GM12873 (cell line): Measurements from ENCODE around the gene SLC25A34.

Experiments
- TF ChIP-seq, protein P1 (sequence below): IDR thresholded peaks from 2 replicates; pipeline ENCODE4 v1.5.1; 2012; ENCODE audit warnings: low read depth, mild to moderate bottlenecking, moderate library complexity, low read length, control low read depth; ENCODE audit not compliant: insufficient read depth; ENCODE audit errors: missing control alignments

Gene SLC25A34

GRCh38 chr1:15706751-15707150, 29.3 kb upstream of the SLC25A34 start:
- TF ChIP-seq, protein P1, sequence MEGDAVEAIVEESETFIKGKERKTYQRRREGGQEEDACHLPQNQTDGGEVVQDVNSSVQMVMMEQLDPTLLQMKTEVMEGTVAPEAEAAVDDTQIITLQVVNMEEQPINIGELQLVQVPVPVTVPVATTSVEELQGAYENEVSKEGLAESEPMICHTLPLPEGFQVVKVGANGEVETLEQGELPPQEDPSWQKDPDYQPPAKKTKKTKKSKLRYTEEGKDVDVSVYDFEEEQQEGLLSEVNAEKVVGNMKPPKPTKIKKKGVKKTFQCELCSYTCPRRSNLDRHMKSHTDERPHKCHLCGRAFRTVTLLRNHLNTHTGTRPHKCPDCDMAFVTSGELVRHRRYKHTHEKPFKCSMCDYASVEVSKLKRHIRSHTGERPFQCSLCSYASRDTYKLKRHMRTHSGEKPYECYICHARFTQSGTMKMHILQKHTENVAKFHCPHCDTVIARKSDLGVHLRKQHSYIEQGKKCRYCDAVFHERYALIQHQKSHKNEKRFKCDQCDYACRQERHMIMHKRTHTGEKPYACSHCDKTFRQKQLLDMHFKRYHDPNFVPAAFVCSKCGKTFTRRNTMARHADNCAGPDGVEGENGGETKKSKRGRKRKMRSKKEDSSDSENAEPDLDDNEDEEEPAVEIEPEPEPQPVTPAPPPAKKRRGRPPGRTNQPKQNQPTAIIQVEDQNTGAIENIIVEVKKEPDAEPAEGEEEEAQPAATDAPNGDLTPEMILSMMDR: no peak

- TF ChIP-seq, protein P1: no peak
These were observed 28.7 kb upstream of the SLC25A34 start for GRCh38 chr1:15707239-15707925.

GRCh38 chr1:15708486-15709137, 27.4 kb upstream of the SLC25A34 start:
- TF ChIP-seq, protein P1: no peak

- TF ChIP-seq, protein P1: no peak
These were observed 26.8 kb upstream of the SLC25A34 start for GRCh38 chr1:15709226-15709625.

DNA sequence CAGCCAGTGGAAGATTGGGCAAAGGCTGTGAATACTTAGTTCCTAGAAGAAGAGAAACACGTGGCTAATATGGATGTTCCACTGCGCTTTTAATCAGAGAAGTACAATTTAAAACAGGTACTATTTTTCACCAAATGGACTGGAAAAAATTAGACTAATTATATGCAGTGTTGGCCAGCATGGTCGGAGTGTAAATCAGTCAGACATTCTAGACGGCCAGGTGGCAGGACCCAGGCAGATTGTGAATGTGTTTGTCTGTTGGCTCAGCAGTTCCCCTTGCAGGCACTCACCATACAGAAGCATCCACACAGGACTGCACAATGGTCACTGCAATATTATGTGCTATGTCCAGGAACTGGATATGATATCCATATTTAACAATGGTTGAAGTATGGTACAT, 23.9 kb upstream of the SLC25A34 start:
- TF ChIP-seq, protein P1: no peak

DNA sequence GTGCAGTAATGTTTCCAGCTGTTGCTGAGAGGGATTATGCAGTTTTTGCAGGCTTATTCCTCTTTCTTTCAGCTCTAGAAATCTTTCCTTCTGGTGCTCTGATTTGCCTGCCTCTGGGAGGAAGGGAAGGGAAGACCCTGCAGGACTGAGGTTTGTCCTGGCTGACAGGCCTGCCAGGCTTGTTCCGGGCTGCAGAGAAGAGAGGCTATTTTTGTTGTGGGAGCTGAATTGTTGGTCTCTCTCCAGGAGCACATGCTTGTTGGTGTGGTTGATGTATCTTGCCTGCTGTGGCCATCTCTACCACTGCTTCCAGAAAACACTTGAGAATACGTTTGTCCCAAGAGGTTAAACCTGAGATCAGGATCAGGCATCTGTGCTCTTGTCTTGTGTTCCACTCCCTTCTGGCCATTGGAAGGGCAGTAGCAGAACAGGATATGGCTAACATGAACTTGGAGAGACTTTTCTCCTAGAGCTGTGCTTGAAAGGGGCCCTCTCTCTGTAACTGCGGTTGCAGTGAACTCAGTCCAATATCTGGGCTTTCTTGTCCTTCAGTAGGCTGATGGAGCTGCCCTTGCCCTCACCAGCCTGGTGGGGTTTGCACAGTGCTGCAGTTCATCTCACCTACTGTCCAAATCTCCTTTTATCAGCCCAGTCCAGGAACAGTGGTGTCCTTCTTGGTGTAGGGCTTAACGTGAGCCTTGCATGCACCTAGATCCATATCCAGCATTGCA, 21.5 kb upstream of the SLC25A34 start:
- TF ChIP-seq, protein P1: no peak
